ENCODE results near the gene FBXO45. TPM values are rescaled to one million over a fixed set of nuclear protein-coding genes. Genes with fewer than 3 reads are reported as not detected.
"Not testable (repeated sequence)": the region's sequence is repeated elsewhere in the genome, so short reads cannot be mapped to it uniquely, and the experiment has no call there.

Gene FBXO45
- total RNA-seq, 1 experiment from 2014 or later, result 23.2 TPM

GRCh38 chr3:196519718-196520082 lies 48.8 kb upstream of the FBXO45 start (continued):
- TF ChIP-seq, protein P1, sequence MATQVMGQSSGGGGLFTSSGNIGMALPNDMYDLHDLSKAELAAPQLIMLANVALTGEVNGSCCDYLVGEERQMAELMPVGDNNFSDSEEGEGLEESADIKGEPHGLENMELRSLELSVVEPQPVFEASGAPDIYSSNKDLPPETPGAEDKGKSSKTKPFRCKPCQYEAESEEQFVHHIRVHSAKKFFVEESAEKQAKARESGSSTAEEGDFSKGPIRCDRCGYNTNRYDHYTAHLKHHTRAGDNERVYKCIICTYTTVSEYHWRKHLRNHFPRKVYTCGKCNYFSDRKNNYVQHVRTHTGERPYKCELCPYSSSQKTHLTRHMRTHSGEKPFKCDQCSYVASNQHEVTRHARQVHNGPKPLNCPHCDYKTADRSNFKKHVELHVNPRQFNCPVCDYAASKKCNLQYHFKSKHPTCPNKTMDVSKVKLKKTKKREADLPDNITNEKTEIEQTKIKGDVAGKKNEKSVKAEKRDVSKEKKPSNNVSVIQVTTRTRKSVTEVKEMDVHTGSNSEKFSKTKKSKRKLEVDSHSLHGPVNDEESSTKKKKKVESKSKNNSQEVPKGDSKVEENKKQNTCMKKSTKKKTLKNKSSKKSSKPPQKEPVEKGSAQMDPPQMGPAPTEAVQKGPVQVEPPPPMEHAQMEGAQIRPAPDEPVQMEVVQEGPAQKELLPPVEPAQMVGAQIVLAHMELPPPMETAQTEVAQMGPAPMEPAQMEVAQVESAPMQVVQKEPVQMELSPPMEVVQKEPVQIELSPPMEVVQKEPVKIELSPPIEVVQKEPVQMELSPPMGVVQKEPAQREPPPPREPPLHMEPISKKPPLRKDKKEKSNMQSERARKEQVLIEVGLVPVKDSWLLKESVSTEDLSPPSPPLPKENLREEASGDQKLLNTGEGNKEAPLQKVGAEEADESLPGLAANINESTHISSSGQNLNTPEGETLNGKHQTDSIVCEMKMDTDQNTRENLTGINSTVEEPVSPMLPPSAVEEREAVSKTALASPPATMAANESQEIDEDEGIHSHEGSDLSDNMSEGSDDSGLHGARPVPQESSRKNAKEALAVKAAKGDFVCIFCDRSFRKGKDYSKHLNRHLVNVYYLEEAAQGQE (IDR thresholded peaks at IDR 0.05; ENCODE audit: low read depth), result no peak

GRCh38 chr3:196521291-196521690 lies 47.2 kb upstream of the FBXO45 start:
- H3K27me3 ChIP-seq (ENCODE audit: insufficient read depth, low read length); RAD21 ChIA-PET (ENCODE audit: low non-redundant PET in 1 of 2, low total read pairs in 2 of 2, uncharacterized antibody in 2 of 2, unreplicated experiment in 2 of 2); DNase-seq (ENCODE audit: low read depth, low spot score); ATAC-seq; H3K9me3 ChIP-seq (ENCODE audit: control insufficient read depth in 1 of 2, insufficient read depth in 1 of 2, low read depth in 1 of 2, low read length in 2 of 2); BruUV-seq (replicated peaks); POLR2A ChIA-PET; H2AFZ ChIP-seq (ENCODE audit: low read depth, low read length, poor library complexity, severe bottlenecking); H4K20me1 ChIP-seq (ENCODE audit: insufficient read depth); CTCF ChIA-PET; H3K9me2 ChIP-seq (ENCODE audit: insufficient read depth); H3K9ac ChIP-seq (ENCODE audit: low read length); H3K36me3 ChIP-seq (ENCODE audit: control insufficient read depth in 1 of 2, insufficient read depth in 2 of 2, low read length in 2 of 2); H3K79me2 ChIP-seq (ENCODE audit: insufficient read depth, low read length); H3K4me1 ChIP-seq (ENCODE audit: control insufficient read depth in 1 of 2, insufficient read depth in 2 of 2, low read length in 2 of 2); H3K27ac ChIP-seq (ENCODE audit: low read depth, low read length); H3K4me3 ChIP-seq (replicated peaks in 1 of 2; ENCODE audit: low read depth in 1 of 2, low read length in 2 of 2); H3K4me2 ChIP-seq (ENCODE audit: low read length): not testable (repeated sequence)
- intact Hi-C loops (cut with micrococcal nuclease), result loop anchor here (10.0 kb wide), 1 partner anchor 664 kb away; no protein-coding TSS in a partner anchor

GRCh38 chr3:196523841-196524240 lies 44.6 kb upstream of the FBXO45 start:
- Histone ChIP-seq H3K4me1 (ENCODE audit: control insufficient read depth in 1 of 2, insufficient read depth in 2 of 2, low read length in 2 of 2) (peaks cover 2 to 23% of the 10 kb centered on the region in 2 experiments; a peak in 2 of 4 replicates), H2AFZ (ENCODE audit: low read depth, low read length, poor library complexity, severe bottlenecking) (no peak overlapping the region), H3K9me3 (ENCODE audit: control insufficient read depth in 1 of 2, insufficient read depth in 1 of 2, low read depth in 1 of 2, low read length in 2 of 2) (no peaks in the 10 kb centered on the region), H3K27me3 (ENCODE audit: insufficient read depth, low read length) (no peaks in the 10 kb centered on the region), H3K27ac (ENCODE audit: low read depth, low read length) (no peak overlapping the region), H3K4me3 (replicated peaks in 1 of 2; ENCODE audit: low read depth in 1 of 2, low read length in 2 of 2) (no peak overlapping the region), H3K9ac (ENCODE audit: low read length) (no peak overlapping the region), H4K20me1 (ENCODE audit: insufficient read depth) (no peaks in the 10 kb centered on the region), H3K79me2 (ENCODE audit: insufficient read depth, low read length) (no peaks in the 10 kb centered on the region), H3K9me2 (ENCODE audit: insufficient read depth) (no peaks in the 10 kb centered on the region), H3K4me2 (ENCODE audit: low read length) (no peak overlapping the region), H3K36me3 (ENCODE audit: control insufficient read depth in 1 of 2, insufficient read depth in 2 of 2, low read length in 2 of 2) (no peaks in the 10 kb centered on the region)
- no peak for ATAC-seq
- ChIA-PET CTCF (interaction anchor here (0.9 to 2.2 kb wide), 7 partner anchors 86 to 1075 kb away, joined by 3 to 16 read pairs (median 4); no protein-coding TSS in a partner anchor), POLR2A (no interaction called here), RAD21 (ENCODE audit: low non-redundant PET in 1 of 2, low total read pairs in 2 of 2, uncharacterized antibody in 2 of 2, unreplicated experiment in 2 of 2) (no interaction called here)
- no TSS peak for BruUV-seq (replicated peaks)
- no peak for DNase-seq (ENCODE audit: low read depth, low spot score)
- intact Hi-C loops (cut with micrococcal nuclease), result loop anchor here (10.0 kb wide), 1 partner anchor 661 kb away; no protein-coding TSS in a partner anchor
- TF ChIP-seq JUND (IDR thresholded peaks at IDR 0.05) (no peak), FOSL1 (IDR thresholded peaks at IDR 0.05; ENCODE audit: low read depth) (no peak), CBX3 (IDR thresholded peaks at IDR 0.05; ENCODE audit: low read depth) (no peak), ZNF274 (IDR thresholded peaks at IDR 0.05; ENCODE audit: low read depth, low read length) (no peak), EZH2 (IDR thresholded peaks at IDR 0.05) (no peak), ZFX (IDR thresholded peaks at IDR 0.05) (no peak), SRF (IDR thresholded peaks at IDR 0.05; ENCODE audit: low read depth) (no peak), POLR2A (IDR thresholded peaks at IDR 0.05; ENCODE audit: borderline replicate concordance, extremely low read depth, insufficient read depth, insufficient read length) (no peak), YY1 (IDR thresholded peaks at IDR 0.05; ENCODE audit: extremely low read depth, insufficient replicate concordance, low read depth, low read length) (no peak), SIN3A (IDR thresholded peaks at IDR 0.05; ENCODE audit: low read depth) (no peak), TCF7L2 (IDR thresholded peaks at IDR 0.05; ENCODE audit: borderline replicate concordance, extremely low read depth, insufficient read depth, insufficient read length) (no peak), ELF1 (IDR thresholded peaks at IDR 0.05; ENCODE audit: borderline replicate concordance, low read depth) (no peak)
- TF ChIP-seq, protein P2, sequence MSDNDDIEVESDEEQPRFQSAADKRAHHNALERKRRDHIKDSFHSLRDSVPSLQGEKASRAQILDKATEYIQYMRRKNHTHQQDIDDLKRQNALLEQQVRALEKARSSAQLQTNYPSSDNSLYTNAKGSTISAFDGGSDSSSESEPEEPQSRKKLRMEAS (IDR thresholded peaks at IDR 0.05), result no peak
- TF ChIP-seq, protein P3, sequence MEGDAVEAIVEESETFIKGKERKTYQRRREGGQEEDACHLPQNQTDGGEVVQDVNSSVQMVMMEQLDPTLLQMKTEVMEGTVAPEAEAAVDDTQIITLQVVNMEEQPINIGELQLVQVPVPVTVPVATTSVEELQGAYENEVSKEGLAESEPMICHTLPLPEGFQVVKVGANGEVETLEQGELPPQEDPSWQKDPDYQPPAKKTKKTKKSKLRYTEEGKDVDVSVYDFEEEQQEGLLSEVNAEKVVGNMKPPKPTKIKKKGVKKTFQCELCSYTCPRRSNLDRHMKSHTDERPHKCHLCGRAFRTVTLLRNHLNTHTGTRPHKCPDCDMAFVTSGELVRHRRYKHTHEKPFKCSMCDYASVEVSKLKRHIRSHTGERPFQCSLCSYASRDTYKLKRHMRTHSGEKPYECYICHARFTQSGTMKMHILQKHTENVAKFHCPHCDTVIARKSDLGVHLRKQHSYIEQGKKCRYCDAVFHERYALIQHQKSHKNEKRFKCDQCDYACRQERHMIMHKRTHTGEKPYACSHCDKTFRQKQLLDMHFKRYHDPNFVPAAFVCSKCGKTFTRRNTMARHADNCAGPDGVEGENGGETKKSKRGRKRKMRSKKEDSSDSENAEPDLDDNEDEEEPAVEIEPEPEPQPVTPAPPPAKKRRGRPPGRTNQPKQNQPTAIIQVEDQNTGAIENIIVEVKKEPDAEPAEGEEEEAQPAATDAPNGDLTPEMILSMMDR (IDR thresholded peaks at IDR 0.05 in 2 of 3, conservative IDR thresholded peaks at IDR 0.05 in 1 of 3; ENCODE audit: borderline replicate concordance in 1 of 3, insufficient read depth in 1 of 3, low read depth in 2 of 3, low read length in 2 of 3), result no peak

Measured in HCT116 (cell line).